ENCODE measurements around the gene SPATA6L.

SPATA6L gene

DNA sequence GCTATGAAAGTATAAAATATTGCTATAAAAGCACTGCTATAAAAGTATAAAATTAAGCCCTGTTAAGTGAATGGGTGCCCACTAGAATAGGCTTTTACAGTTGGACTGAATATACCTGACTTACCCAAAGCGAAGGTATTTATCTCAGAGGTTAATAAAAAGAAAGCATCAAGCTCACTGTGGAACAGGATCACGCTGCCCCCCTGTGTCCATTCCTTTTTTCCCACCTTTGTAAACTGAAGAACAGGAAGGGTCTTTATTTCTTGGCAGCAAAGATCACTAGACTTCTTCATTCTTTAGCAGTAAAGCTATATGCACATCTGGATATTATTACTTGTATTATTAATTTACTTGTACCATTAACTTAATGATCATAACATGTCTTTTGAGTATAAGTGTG is 26.3 kb downstream of the SPATA6L start:
- Histone ChIP-seq H3K4me1 (no peaks in the 10 kb centered on the region), H3K4me2 (ENCODE audit: low read length) (no peak overlapping the region), H3K27ac (no peak overlapping the region), H3K9ac (no peak overlapping the region), H3K4me3 (ENCODE audit: low read depth, low read length) (no peak overlapping the region), H3K27me3 (ENCODE audit: control insufficient read depth, insufficient read depth, low read length) (no peaks in the 10 kb centered on the region), H3K9me3 (ENCODE audit: control insufficient read depth, low read length) (no peaks in the 10 kb centered on the region), H3K79me2 (no peaks in the 10 kb centered on the region), H2AFZ (no peak overlapping the region), H3K36me3 (ENCODE audit: control insufficient read depth, insufficient read depth, low read length) (no peaks in the 10 kb centered on the region)
- TF ChIP-seq, protein P1, sequence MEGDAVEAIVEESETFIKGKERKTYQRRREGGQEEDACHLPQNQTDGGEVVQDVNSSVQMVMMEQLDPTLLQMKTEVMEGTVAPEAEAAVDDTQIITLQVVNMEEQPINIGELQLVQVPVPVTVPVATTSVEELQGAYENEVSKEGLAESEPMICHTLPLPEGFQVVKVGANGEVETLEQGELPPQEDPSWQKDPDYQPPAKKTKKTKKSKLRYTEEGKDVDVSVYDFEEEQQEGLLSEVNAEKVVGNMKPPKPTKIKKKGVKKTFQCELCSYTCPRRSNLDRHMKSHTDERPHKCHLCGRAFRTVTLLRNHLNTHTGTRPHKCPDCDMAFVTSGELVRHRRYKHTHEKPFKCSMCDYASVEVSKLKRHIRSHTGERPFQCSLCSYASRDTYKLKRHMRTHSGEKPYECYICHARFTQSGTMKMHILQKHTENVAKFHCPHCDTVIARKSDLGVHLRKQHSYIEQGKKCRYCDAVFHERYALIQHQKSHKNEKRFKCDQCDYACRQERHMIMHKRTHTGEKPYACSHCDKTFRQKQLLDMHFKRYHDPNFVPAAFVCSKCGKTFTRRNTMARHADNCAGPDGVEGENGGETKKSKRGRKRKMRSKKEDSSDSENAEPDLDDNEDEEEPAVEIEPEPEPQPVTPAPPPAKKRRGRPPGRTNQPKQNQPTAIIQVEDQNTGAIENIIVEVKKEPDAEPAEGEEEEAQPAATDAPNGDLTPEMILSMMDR (IDR thresholded peaks at IDR 0.05): peak; percentile 25

DNA sequence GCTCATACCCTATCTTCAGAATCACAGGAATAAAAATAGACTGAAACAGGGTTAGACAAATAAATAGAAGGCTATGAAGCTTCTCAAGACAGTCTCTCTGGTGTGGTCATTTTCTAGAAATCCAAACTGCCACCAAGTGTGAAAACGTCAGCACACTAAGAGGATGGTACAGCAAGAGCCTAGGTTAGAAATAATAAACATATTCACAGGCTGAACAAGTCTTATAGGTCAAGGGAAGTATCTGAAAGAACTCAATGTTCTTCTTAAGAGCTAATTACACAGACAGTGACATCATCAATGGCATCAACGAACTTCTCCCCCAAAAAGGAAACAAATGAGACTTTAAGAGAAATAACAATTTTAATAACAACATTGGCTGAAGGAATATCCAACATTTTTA is 26.9 kb downstream of the SPATA6L start:
- Histone ChIP-seq H3K79me2 (no peaks in the 10 kb centered on the region), H3K4me3 (ENCODE audit: low read depth, low read length) (no peak overlapping the region), H3K9ac (no peak overlapping the region), H3K4me1 (no peaks in the 10 kb centered on the region), H3K27ac (no peak overlapping the region), H3K9me3 (ENCODE audit: control insufficient read depth, low read length) (no peaks in the 10 kb centered on the region), H3K27me3 (ENCODE audit: control insufficient read depth, insufficient read depth, low read length) (no peaks in the 10 kb centered on the region), H3K36me3 (ENCODE audit: control insufficient read depth, insufficient read depth, low read length) (no peaks in the 10 kb centered on the region), H2AFZ (no peak overlapping the region), H3K4me2 (ENCODE audit: low read length) (no peak overlapping the region)
- TF ChIP-seq, protein P1 (IDR thresholded peaks at IDR 0.05): no peak

DNA sequence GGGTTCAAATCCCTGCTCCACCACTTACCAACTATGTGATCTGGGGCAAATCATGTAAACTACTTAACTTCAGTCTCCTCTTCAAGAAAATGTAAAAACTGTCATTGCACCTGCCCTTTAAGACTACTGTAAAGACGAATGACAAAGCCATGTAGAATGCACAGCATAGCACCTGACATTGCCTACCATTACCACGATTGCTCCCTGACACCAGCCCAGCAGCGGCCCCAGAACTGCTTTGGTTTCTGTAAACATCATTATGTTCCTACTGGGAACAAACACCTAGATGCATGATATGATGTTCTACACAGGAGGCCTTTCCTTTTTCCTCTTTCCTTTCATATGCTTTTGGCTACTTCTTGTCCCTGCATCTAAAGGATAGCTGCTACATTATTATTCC is 27.3 kb downstream of the SPATA6L start:
- Histone ChIP-seq H3K9me3 (ENCODE audit: control insufficient read depth, low read length) (no peaks in the 10 kb centered on the region), H3K4me2 (ENCODE audit: low read length) (no peak overlapping the region), H3K9ac (no peak overlapping the region), H3K27me3 (ENCODE audit: control insufficient read depth, insufficient read depth, low read length) (no peaks in the 10 kb centered on the region), H3K4me1 (no peaks in the 10 kb centered on the region), H3K36me3 (ENCODE audit: control insufficient read depth, insufficient read depth, low read length) (no peaks in the 10 kb centered on the region), H3K79me2 (no peaks in the 10 kb centered on the region), H2AFZ (no peak overlapping the region), H3K4me3 (ENCODE audit: low read depth, low read length) (no peak overlapping the region), H3K27ac (no peak overlapping the region)
- TF ChIP-seq, protein P1 (IDR thresholded peaks at IDR 0.05): no peak

DNA sequence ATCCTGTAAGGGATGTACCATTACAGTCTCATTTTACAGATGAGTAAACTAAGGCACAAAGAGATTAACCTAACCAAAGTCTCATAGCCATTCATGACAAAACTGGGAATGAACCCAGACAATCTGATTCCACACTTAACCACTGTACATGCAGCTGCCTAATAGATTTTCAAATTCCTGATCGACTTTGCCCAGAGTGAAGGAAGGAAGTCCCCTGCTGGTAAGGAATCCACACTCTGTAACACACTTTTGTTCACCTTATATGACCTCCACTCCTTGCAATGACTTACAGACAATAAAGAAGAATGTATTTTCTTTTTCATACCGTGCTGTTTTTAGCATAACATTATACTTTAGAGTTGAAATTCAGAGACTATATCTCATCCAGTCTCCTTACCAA is 35.4 kb downstream of the SPATA6L start:
- Histone ChIP-seq H3K27me3 (ENCODE audit: control insufficient read depth, insufficient read depth, low read length) (no peaks in the 10 kb centered on the region), H3K4me2 (ENCODE audit: low read length) (no peak overlapping the region), H3K4me3 (ENCODE audit: low read depth, low read length) (no peak overlapping the region), H3K27ac (no peak overlapping the region), H3K36me3 (ENCODE audit: control insufficient read depth, insufficient read depth, low read length) (no peaks in the 10 kb centered on the region), H2AFZ (no peak overlapping the region), H3K9ac (no peak overlapping the region), H3K79me2 (no peaks in the 10 kb centered on the region), H3K9me3 (ENCODE audit: control insufficient read depth, low read length) (no peaks in the 10 kb centered on the region), H3K4me1 (no peaks in the 10 kb centered on the region)
- TF ChIP-seq, protein P1 (IDR thresholded peaks at IDR 0.05): no peak

DNA sequence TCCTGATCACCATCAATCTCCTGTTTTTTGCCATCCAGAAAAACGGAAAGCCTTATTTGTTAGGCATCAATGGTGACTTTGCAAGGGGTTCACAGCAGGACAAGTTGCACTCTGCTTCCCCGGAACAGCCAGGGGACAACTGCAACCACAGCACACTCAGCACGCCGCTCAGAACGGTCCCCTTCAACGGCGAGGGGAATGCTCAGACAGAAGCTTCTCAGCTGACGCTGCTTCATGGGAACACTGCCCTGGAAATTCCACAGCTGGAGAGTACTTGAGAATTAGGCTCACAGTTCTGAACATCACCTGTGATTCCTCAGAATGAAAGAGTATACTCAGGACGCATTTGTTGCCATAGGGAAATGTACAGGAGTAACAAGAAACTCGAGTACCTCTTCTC is 44.3 kb downstream of the SPATA6L start:
- TF ChIP-seq, protein P1 (IDR thresholded peaks at IDR 0.05): no peak
- H2AFZ ChIP-seq: no peak overlapping the region
- no peak overlapping the region for H3K4me2 ChIP-seq (ENCODE audit: low read length)
- no peaks in the 10 kb centered on the region for H3K36me3 ChIP-seq (ENCODE audit: control insufficient read depth, insufficient read depth, low read length)
- H3K4me3 ChIP-seq (ENCODE audit: low read depth, low read length): no peak overlapping the region
- no peaks in the 10 kb centered on the region for H3K4me1 ChIP-seq
- H3K79me2 ChIP-seq: no peaks in the 10 kb centered on the region
- H3K27me3 ChIP-seq (ENCODE audit: control insufficient read depth, insufficient read depth, low read length): no peaks in the 10 kb centered on the region
- no peak overlapping the region for H3K27ac ChIP-seq
- H3K9ac ChIP-seq: no peak overlapping the region
- H3K9me3 ChIP-seq (ENCODE audit: control insufficient read depth, low read length): no peaks in the 10 kb centered on the region

Measured in parathyroid adenoma (tissue), 2 donors.